AG04449 (cell line): Measurements from ENCODE around the gene TNS1.

Experiments
- CTCF ChIA-PET: fragments of 350-600 bp; formaldehyde crosslinking; extraction: SDS; loops from one replicate; lab custom pipeline; 2021; ENCODE audit warnings: antibody characterized with exemption; lab: Yijun Ruan, JAX
- POLR2A ChIA-PET: fragments of 400-600, 350-600 bp; formaldehyde crosslinking; extraction: SDS; loops from one replicate; lab custom pipeline; 2020; ENCODE audit warnings: antibody characterized with exemption, inconsistent platforms; lab: Yijun Ruan, JAX
- DNase-seq: peaks from one replicate; pipeline ENCODE4 v3.0.0-alpha.2; 2010; ENCODE audit warnings: low read depth, low spot score
- H3K4me3 ChIP-seq: 2 replicates; pipeline ENCODE4 v1.5.1; 2011; ENCODE audit warnings: low read depth, mild to moderate bottlenecking, control low read depth, low read length
- TF ChIP-seq, protein P1 (sequence below): IDR thresholded peaks from one replicate; pipeline ENCODE4 v1.5.1; 2011; ENCODE audit warnings: mild to moderate bottlenecking, moderate library complexity, low read length, control low read depth, inconsistent platforms; ENCODE audit not compliant: insufficient read depth; ENCODE audit errors: missing control alignments

Gene TNS1

DNA sequence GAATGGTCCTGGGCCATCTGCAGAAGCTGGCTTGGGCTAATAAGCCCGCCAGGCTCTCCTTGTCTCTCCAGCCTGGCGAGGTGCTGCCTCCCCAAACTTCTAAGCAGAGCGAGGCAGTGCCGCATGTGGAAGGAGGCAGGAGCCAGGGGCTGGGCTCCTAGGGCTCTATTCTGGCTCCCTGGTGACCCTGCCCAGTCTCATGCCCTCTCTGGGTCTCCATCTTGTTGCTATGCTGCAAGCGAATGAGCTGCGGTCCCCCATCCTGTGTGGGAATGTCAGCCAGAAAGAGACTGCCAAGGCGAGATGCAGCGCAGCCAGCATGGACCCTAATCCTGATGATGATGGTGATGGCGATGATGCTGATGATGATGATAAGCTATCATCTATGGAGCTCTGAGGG is 48.7 kb downstream of the TNS1 start:
- no peak for DNase-seq
- H3K4me3 ChIP-seq = no peak overlapping the region
- POLR2A ChIA-PET = interaction anchor here (2.7 kb wide), 1 partner anchor 11 kb away, joined by 13 read pairs; no protein-coding TSS in a partner anchor
- CTCF ChIA-PET = interaction anchor here (1.0 to 3.1 kb wide), 3 partner anchors 10 to 39 kb away, joined by 3 to 10 read pairs (median 3); no protein-coding TSS in a partner anchor
- TF ChIP-seq, protein P1, sequence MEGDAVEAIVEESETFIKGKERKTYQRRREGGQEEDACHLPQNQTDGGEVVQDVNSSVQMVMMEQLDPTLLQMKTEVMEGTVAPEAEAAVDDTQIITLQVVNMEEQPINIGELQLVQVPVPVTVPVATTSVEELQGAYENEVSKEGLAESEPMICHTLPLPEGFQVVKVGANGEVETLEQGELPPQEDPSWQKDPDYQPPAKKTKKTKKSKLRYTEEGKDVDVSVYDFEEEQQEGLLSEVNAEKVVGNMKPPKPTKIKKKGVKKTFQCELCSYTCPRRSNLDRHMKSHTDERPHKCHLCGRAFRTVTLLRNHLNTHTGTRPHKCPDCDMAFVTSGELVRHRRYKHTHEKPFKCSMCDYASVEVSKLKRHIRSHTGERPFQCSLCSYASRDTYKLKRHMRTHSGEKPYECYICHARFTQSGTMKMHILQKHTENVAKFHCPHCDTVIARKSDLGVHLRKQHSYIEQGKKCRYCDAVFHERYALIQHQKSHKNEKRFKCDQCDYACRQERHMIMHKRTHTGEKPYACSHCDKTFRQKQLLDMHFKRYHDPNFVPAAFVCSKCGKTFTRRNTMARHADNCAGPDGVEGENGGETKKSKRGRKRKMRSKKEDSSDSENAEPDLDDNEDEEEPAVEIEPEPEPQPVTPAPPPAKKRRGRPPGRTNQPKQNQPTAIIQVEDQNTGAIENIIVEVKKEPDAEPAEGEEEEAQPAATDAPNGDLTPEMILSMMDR = no peak

DNA sequence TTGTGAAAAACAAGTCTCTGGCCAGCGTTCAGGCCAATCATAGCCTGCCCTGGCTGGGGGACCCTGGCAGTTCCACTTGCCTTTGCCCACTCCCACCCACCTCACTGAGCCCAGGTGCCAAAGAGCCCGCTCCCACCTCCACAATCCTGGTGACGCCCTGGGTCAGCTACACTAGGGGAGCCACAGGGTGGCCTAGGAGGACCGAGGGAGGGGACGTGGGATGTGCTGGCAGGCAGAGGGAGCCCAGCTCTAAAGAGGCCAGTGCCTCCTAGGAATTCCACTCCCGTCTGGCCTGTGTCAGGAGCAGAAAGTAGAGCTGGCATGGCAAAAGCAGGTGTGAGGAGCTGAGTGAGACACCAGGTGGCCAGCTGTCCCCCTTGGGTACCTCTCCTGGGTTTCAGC is 49.3 kb downstream of the TNS1 start:
- TF ChIP-seq, protein P1 = no peak
- POLR2A ChIA-PET = interaction anchor here (2.7 kb wide), 1 partner anchor 10 kb away, joined by 13 read pairs; no protein-coding TSS in a partner anchor
- CTCF ChIA-PET = interaction anchor here (0.9 to 3.1 kb wide), 5 partner anchors 9 to 40 kb away, joined by 3 to 10 read pairs (median 3); no protein-coding TSS in a partner anchor
- H3K4me3 ChIP-seq = no peak overlapping the region
- no peak for DNase-seq

DNA sequence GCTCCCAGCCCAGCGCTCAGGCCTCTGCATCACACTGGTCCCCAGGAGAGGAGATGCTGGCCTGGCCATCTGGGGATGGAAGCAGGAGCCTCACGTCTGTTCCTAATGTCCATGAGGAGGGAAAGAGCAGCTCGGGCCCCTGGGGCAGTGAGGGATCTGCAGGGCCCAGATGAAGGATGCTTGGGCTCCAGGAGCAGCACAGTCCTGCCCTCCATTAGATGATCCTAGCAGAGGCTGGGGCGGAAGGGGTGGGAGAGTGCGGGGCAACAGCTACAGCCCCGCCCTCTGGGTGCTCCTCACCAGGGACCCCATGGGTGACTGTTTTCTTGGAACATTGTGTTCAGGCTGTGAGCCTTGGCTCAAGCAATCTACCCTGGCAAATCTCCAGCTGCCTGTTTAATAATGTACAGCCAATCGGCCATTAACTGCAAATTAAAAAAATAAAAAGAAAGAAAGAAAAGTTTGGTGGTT is 49.7 kb downstream of the TNS1 start:
- TF ChIP-seq, protein P1 = no peak
- ChIA-PET CTCF (interaction anchor here (0.8 to 3.1 kb wide), 6 partner anchors 9 to 36 kb away, joined by 3 to 10 read pairs (median 3); no protein-coding TSS in a partner anchor), POLR2A (interaction anchor here (2.7 kb wide), 1 partner anchor 10 kb away, joined by 13 read pairs; no protein-coding TSS in a partner anchor)
- DNase-seq = no peak
- H3K4me3 ChIP-seq = no peak overlapping the region

DNA sequence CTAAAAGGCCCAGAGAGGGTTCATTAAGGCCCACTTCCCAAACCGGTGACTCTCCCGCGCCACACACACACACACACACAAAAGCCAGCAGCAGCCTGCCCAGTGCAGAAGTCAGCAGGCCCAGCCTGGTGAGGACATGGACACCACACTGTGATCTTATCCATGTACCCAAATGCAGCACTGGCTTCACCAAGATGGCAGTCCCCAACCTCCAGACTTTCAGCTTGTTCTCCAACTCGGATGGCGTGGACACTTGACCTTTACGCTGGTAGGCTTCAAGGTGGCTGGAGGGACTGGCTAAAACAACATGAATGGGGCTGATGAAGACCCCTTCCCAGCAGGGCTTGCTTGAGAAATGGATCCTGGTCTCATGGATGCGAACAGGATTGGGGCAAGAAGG is 50.4 kb downstream of the TNS1 start:
- CTCF ChIA-PET = interaction anchor here (0.8 to 3.1 kb wide), 4 partner anchors 8 to 37 kb away, joined by 3 to 10 read pairs (median 6); no protein-coding TSS in a partner anchor
- POLR2A ChIA-PET = interaction anchor here (2.7 kb wide), 1 partner anchor 9 kb away, joined by 13 read pairs; no protein-coding TSS in a partner anchor
- DNase-seq = no peak
- TF ChIP-seq, protein P1 = no peak
- no peak overlapping the region for H3K4me3 ChIP-seq

DNA sequence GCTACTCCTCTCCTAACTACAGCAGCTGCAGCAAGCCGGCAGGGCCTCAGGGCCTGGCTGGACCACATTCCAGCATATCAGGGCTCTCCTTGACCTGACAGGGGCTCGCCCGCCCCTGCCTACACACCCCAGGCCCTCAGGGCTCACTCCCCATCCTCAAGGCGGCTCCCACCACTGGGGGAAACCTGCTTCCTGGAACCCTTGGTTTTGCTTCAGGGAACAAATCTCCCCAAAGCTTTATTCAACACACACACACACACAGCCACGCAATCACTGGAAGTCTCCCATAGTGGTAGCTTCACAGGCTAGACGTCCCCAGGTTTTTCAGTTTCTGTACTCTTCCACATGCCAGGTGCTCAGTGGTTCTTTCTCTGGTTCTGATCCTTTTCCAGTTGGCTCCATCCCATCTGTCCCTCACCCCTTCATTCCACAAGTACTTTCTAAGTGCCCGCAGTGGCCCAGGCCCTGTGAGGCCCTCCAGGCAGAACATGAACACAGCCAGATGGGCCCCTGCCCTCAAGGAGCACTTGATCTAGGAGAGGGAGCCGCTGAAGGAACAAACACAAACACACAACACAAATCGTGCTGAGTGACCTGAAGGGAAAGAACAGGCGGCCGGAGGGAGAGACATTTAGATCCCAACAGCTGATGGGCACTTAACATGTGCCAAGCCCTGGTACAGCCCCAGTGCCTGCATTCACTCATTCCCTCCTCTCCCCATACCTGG is 51.1 kb downstream of the TNS1 start:
- no peak for DNase-seq
- ChIA-PET POLR2A (interaction anchor here (2.7 kb wide), 1 partner anchor 8 kb away, joined by 13 read pairs; no protein-coding TSS in a partner anchor), CTCF (interaction anchor here (2.4 to 2.5 kb wide), 2 partner anchors 36 to 42 kb away, joined by 8 to 15 read pairs; no protein-coding TSS in a partner anchor)
- no peak overlapping the region for H3K4me3 ChIP-seq
- TF ChIP-seq, protein P1 = no peak

DNA sequence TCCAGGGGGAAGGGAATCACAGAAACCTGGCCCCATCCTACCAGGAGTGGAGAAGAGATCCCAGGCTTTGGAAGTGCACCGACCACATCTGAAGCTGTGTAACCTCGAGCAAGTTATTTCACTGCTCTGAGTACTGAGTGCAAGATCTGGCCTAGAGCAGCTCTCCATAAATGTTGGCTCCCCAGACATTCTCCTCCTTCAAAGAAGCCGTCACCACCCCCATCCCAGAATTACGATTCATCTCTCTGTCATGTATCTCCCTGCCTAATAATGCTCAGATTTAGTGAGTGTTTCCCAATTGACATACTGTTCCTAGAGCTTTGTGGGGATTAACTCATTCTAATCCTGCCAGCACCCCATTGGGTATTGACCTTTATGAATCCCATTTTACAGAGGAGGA is 51.7 kb downstream of the TNS1 start:
- DNase-seq = no peak
- POLR2A ChIA-PET = interaction anchor here (0.7 kb wide), 1 partner anchor 8 kb away, joined by 3 read pairs; no protein-coding TSS in a partner anchor
- CTCF ChIA-PET = interaction anchor here (2.4 to 2.5 kb wide), 2 partner anchors 37 to 42 kb away, joined by 8 to 15 read pairs; no protein-coding TSS in a partner anchor
- H3K4me3 ChIP-seq = no peak overlapping the region
- TF ChIP-seq, protein P1 = no peak
